ENCODE results near the gene DUS1L.

Gene DUS1L

DNA sequence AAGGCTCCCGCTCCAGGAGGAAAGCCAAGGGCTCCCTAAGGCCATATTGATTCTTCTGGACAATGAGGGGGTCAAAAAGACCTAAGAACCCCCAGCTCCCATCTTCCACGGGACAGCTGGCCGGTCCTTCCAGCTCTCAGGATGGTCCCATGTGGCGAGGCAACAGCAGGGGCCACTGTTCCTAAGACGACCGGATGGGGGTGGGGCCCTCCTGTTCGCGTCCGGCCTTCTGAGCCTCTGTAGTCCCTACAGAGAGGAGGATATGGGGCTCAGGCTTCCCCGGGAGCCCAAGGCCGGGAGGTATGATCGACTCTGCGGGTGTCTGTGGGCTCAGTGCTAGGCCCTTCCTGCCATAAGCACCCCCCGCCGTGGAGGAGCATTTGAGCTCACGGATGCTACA lies 22.1 kb downstream of the DUS1L start:
- DNase-seq (no peak), ATAC-seq (ENCODE audit: insufficient read depth, low read depth) (no peak)
- H3K79me2 ChIP-seq (ENCODE audit: insufficient read depth, low read length), result no peaks in the 10 kb centered on the region
- no peak overlapping the region for H2AFZ ChIP-seq (ENCODE audit: low read depth, low read length)
- no peak overlapping the region for H3K4me3 ChIP-seq (ENCODE audit: low read depth in 1 of 2, low read length in 2 of 2)
- no peak overlapping the region for H3K27ac ChIP-seq (ENCODE audit: low read length)
- TF ChIP-seq EZH2 (IDR thresholded peaks at IDR 0.05; ENCODE audit: borderline replicate concordance, low read depth, low read length, severe bottlenecking), result no peak
- TF ChIP-seq, protein P1, sequence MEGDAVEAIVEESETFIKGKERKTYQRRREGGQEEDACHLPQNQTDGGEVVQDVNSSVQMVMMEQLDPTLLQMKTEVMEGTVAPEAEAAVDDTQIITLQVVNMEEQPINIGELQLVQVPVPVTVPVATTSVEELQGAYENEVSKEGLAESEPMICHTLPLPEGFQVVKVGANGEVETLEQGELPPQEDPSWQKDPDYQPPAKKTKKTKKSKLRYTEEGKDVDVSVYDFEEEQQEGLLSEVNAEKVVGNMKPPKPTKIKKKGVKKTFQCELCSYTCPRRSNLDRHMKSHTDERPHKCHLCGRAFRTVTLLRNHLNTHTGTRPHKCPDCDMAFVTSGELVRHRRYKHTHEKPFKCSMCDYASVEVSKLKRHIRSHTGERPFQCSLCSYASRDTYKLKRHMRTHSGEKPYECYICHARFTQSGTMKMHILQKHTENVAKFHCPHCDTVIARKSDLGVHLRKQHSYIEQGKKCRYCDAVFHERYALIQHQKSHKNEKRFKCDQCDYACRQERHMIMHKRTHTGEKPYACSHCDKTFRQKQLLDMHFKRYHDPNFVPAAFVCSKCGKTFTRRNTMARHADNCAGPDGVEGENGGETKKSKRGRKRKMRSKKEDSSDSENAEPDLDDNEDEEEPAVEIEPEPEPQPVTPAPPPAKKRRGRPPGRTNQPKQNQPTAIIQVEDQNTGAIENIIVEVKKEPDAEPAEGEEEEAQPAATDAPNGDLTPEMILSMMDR (IDR thresholded peaks at IDR 0.05; ENCODE audit: borderline replicate concordance, extremely low read depth, low read length, poor library complexity, severe bottlenecking), result no peak
- H4K20me1 ChIP-seq (ENCODE audit: insufficient read depth, low read length), result no peaks in the 10 kb centered on the region
- peaks cover 6% of the 10 kb centered on the region; the same call in 1 of the 2 replicates for H3K36me3 ChIP-seq (ENCODE audit: insufficient read depth, low read length)
- H3K4me1 ChIP-seq (ENCODE audit: insufficient read depth, low read length), result no peaks in the 10 kb centered on the region
- H3K4me2 ChIP-seq (ENCODE audit: insufficient read depth, low read length), result no peak overlapping the region
- no peak overlapping the region for H3K9ac ChIP-seq (ENCODE audit: low read depth, low read length)
- no peaks in the 10 kb centered on the region for H3K9me3 ChIP-seq (ENCODE audit: insufficient read depth, low read length, severe bottlenecking)
- H3K27me3 ChIP-seq (ENCODE audit: insufficient read depth, low read length, poor library complexity), result no peaks in the 10 kb centered on the region

DNA sequence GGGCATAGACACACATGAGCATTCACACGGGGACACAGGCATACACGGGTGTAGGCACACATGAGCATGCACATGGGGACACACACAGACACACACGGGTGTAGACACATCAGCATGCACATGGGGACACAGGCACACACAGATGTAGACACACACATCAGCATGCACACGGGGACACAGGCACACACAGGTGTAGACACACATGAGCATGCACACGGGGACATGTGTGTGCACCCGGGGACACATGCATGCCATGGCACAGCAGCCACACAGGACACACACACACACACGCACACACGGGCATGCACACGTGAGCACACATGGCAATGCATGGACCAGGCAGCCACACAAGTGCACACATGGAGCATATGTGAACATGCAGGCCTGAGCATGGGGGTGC lies 23.0 kb downstream of the DUS1L start:
- Histone ChIP-seq H3K4me3 (ENCODE audit: low read depth in 1 of 2, low read length in 2 of 2) (no peak overlapping the region), H4K20me1 (ENCODE audit: insufficient read depth, low read length) (no peaks in the 10 kb centered on the region), H3K4me1 (ENCODE audit: insufficient read depth, low read length) (peaks cover 6% of the 10 kb centered on the region), H2AFZ (ENCODE audit: low read depth, low read length) (no peak overlapping the region), H3K79me2 (ENCODE audit: insufficient read depth, low read length) (no peaks in the 10 kb centered on the region), H3K27me3 (ENCODE audit: insufficient read depth, low read length, poor library complexity) (no peaks in the 10 kb centered on the region), H3K4me2 (ENCODE audit: insufficient read depth, low read length) (no peak overlapping the region), H3K9ac (ENCODE audit: low read depth, low read length) (no peak overlapping the region), H3K36me3 (ENCODE audit: insufficient read depth, low read length) (peaks cover 4% of the 10 kb centered on the region; the same call in 1 of the 2 replicates), H3K9me3 (ENCODE audit: insufficient read depth, low read length, severe bottlenecking) (no peaks in the 10 kb centered on the region), H3K27ac (ENCODE audit: low read length) (no peak overlapping the region)
- TF ChIP-seq, protein P1 (IDR thresholded peaks at IDR 0.05; ENCODE audit: borderline replicate concordance, extremely low read depth, low read length, poor library complexity, severe bottlenecking), result no peak
- TF ChIP-seq EZH2 (IDR thresholded peaks at IDR 0.05; ENCODE audit: borderline replicate concordance, low read depth, low read length, severe bottlenecking), result no peak
- peak; percentile 4; the same call in 1 of the 3 replicates for ATAC-seq (ENCODE audit: insufficient read depth, low read depth)
- no peak for DNase-seq

DNA sequence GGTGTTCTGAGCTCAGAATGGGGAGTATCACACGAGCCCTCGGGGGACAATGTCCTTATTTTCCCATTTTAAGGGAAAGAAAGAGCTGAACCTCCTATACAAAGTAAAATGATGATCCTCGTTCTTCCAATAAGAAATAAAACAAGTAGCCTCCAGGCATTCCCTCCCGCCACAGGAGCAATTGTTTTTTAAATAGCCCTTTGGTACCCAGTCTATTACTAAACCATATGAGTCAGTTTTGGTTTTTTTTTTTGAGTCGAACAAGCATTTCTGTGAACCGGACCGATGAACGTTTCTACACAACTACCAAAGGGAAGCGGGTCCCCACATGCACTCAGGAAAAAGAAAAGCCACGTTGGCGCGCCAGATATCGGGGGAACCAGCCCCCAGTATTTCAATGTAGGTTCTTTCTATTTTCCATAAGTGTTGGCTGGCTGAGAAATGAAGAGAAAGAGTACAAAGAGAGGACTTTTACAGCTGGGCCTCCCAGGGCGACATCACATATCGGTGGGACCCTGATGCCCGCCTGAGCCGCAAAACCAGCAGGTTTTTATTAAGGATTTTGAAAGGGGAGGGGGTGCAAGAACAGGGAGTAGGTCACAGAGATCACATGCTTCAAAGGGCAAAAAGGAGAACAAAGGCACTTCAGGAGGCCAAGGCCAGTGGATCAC lies 24.3 kb downstream of the DUS1L start:
- Histone ChIP-seq H3K27me3 (ENCODE audit: insufficient read depth, low read length, poor library complexity) (no peaks in the 10 kb centered on the region), H3K4me2 (ENCODE audit: insufficient read depth, low read length) (no peak overlapping the region), H3K27ac (ENCODE audit: low read length) (no peak overlapping the region), H3K4me1 (ENCODE audit: insufficient read depth, low read length) (peaks cover 14% of the 10 kb centered on the region), H3K79me2 (ENCODE audit: insufficient read depth, low read length) (peaks cover 8% of the 10 kb centered on the region), H3K9ac (ENCODE audit: low read depth, low read length) (no peak overlapping the region), H4K20me1 (ENCODE audit: insufficient read depth, low read length) (peaks cover 7% of the 10 kb centered on the region), H2AFZ (ENCODE audit: low read depth, low read length) (no peak overlapping the region), H3K9me3 (ENCODE audit: insufficient read depth, low read length, severe bottlenecking) (no peaks in the 10 kb centered on the region), H3K4me3 (ENCODE audit: low read depth in 1 of 2, low read length in 2 of 2) (no peak overlapping the region), H3K36me3 (ENCODE audit: insufficient read depth, low read length) (peaks cover 4% of the 10 kb centered on the region; the same call in 1 of the 2 replicates)
- no peak for ATAC-seq (ENCODE audit: insufficient read depth, low read depth)
- no peak for DNase-seq
- TF ChIP-seq, protein P1 (IDR thresholded peaks at IDR 0.05; ENCODE audit: borderline replicate concordance, extremely low read depth, low read length, poor library complexity, severe bottlenecking), result no peak
- TF ChIP-seq EZH2 (IDR thresholded peaks at IDR 0.05; ENCODE audit: borderline replicate concordance, low read depth, low read length, severe bottlenecking), result no peak

Data from DND-41 (cell line).